Colonic mucosa (tissue), 4 donors: ENCODE measurements around the gene ARMC9. TPM values are rescaled to one million over a fixed set of nuclear protein-coding genes. Genes with fewer than 3 reads are reported as not detected.
A peak's percentile ranks its signal among the peaks of the same experiment; 100 is the strongest.

Experiments
- DNase-seq: peaks from one replicate; pipeline ENCODE4 v3.0.0-alpha.2; 2020
- H3K27ac ChIP-seq: fragments of 200-600 bp; one replicate; pipeline ENCODE4 v1.8.0; 2021
- H3K27me3 ChIP-seq: fragments of 200-600 bp; one replicate; pipeline ENCODE4 v1.8.0; 2021
- H3K36me3 ChIP-seq: fragments of 200-600 bp; one replicate; pipeline ENCODE4 v1.8.0; 2021
- H3K4me1 ChIP-seq: fragments of 200-600 bp; one replicate; pipeline ENCODE4 v1.8.0; 2021; ENCODE audit warnings: mild to moderate bottlenecking
- H3K4me3 ChIP-seq: fragments of 200-600 bp; one replicate; pipeline ENCODE4 v1.8.0; 2021
- H3K9ac ChIP-seq, 2 donors: one replicate each; pipeline ENCODE4 v1.7.0; 2013; ENCODE audit warnings: control low read depth in 2 of 2, low read depth in 2 of 2, low read length in 2 of 2
- H3K9me3 ChIP-seq: fragments of 200-600 bp; one replicate; pipeline ENCODE4 v1.8.0; 2021
- CTCF ChIP-seq: fragments of 200-600 bp; IDR thresholded peaks from one replicate; pipeline ENCODE4 v1.8.0; 2022; ENCODE audit warnings: antibody characterized with exemption, mild to moderate bottlenecking
- intact Hi-C: fragments of 100-400 bp; cut with DNase I; formaldehyde crosslinking; loops from one replicate; pipeline ENCODE4 v1.14.1; 2022
- total RNA-seq, 2 donors: library from RNA; stranded (reverse); fragmentation: NEBNext Ultra II Directional in 1 of 2; extraction: Animal tissue kit (Norgen Biotek cat#: 25700) in 1 of 2; gene quantifications; one replicate each; pipeline ENCODE4 v1.2.1, GENCODE V29; 2021
- donor health status: healthy.
- donor health status: DM: no; HTN: no; CAD: no.
- donor health status: DM: no; HTN: no; CAD: no.

ARMC9 gene
- 10 to 100 TPM in 1 of 2 donors, 1 to 10 TPM in 1; 9.8 to 17.2 TPM for total RNA-seq

- intact Hi-C loops = loop anchor here (5.0 kb wide), 1 partner anchor 91 kb away; no protein-coding TSS in a partner anchor
- no peaks in the 10 kb centered on the region for H3K9me3 ChIP-seq
- no peak for TF ChIP-seq CTCF
- peak; percentile 80 for DNase-seq
- H3K4me1 ChIP-seq = peaks cover 4% of the 10 kb centered on the region
- H3K9ac ChIP-seq = peak within 1 kb of the TSS; percentile 36 to 61
- H3K27ac ChIP-seq = peak within 1 kb of the TSS; percentile 29
- H3K27me3 ChIP-seq = no peaks in the 10 kb centered on the region
- H3K4me3 ChIP-seq = peak within 1 kb of the TSS; percentile 72
- H3K36me3 ChIP-seq = no peaks in the 10 kb centered on the region
Observed at GRCh38 chr2:231198291-231199173, at the start of gene ARMC9. ARMC9 (plus strand) TSS chr2:231198631; CDS start chr2:231206239, 7,608 bp downstream.

GRCh38 chr2:231152800-231153557, 45.5 kb upstream of the ARMC9 start:
- no peak for DNase-seq
- intact Hi-C loops = no loop called here
- Histone ChIP-seq H3K9ac (no peak overlapping the region), H3K4me1 (no peaks in the 10 kb centered on the region), H3K36me3 (no peaks in the 10 kb centered on the region), H3K9me3 (no peaks in the 10 kb centered on the region), H3K27me3 (no peaks in the 10 kb centered on the region), H3K4me3 (no peak overlapping the region), H3K27ac (no peak overlapping the region)
- no peak for TF ChIP-seq CTCF

GRCh38 chr2:231159306-231159705, 39.1 kb upstream of the ARMC9 start:
- Histone ChIP-seq H3K4me1 (no peaks in the 10 kb centered on the region), H3K9ac (no peak overlapping the region), H3K27ac (no peak overlapping the region), H3K4me3 (no peak overlapping the region), H3K27me3 (no peaks in the 10 kb centered on the region), H3K36me3 (no peaks in the 10 kb centered on the region), H3K9me3 (no peaks in the 10 kb centered on the region)
- no peak for DNase-seq
- intact Hi-C loops = no loop called here
- TF ChIP-seq CTCF = no peak

- intact Hi-C loops = no loop called here
- Histone ChIP-seq H3K9me3 (no peaks in the 10 kb centered on the region), H3K27ac (peak overlapping the region; percentile 0), H3K4me3 (no peak overlapping the region), H3K27me3 (no peaks in the 10 kb centered on the region), H3K36me3 (no peaks in the 10 kb centered on the region), H3K4me1 (no peaks in the 10 kb centered on the region), H3K9ac (no peak overlapping the region)
- no peak for TF ChIP-seq CTCF
- DNase-seq = no peak
Observed at GRCh38 chr2:231160701-231161100, 37.7 kb upstream of the ARMC9 start.

- Histone ChIP-seq H3K36me3 (no peaks in the 10 kb centered on the region), H3K9ac (no peak overlapping the region), H3K4me3 (no peak overlapping the region), H3K4me1 (no peaks in the 10 kb centered on the region), H3K27me3 (no peaks in the 10 kb centered on the region), H3K9me3 (no peaks in the 10 kb centered on the region), H3K27ac (peak overlapping the region; percentile 0)
- intact Hi-C loops = no loop called here
- no peak for TF ChIP-seq CTCF
- DNase-seq = no peak
Observed at GRCh38 chr2:231161252-231161839, 37.1 kb upstream of the ARMC9 start.
